ENCODE data around the gene PSME3. TPM values are rescaled to one million over a fixed set of nuclear protein-coding genes. Genes with fewer than 3 reads are reported as not detected.
A peak's percentile ranks its signal among the peaks of the same experiment; 100 is the strongest.

PSME3 gene
- total RNA-seq, 2 experiments from 2014 or later: 101 to 104 TPM

DNA sequence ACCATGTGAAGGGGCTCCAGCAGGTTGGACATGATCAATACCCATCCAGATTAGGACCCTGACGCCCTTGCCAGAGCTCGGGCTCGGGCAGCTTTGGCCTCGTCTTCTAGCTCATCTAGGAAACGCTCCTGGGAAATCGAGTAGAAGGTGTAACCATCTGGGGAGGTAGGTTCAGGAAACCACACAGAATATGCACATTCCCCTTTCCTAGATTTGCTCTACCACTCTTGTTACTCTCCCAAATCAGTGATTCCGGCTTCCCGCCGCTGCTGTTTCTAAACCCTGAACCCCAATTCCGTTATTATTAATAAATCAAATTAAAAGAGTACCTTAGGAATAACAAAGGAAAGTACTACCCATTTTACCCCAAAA is 35.2 kb upstream of the PSME3 start:
- no peaks in the 10 kb centered on the region for H3K9me3 Mint-ChIP-seq
- DNase-seq: no peak
- POLR2A ChIA-PET: interaction anchor here (0.7 to 2.5 kb wide), 5 partner anchors 11 to 326 kb away, joined by 3 to 9 read pairs (median 3); partner anchors contain the start of genes BECN1, BRCA1 and VPS25
- H3K4me1 Mint-ChIP-seq: peaks cover 24% of the 10 kb centered on the region
- peak overlapping the region; percentile 91 for H3K4me3 Mint-ChIP-seq
- CTCF ChIA-PET: interaction anchor here (0.7 to 1.3 kb wide), 4 partner anchors 24 to 200 kb away, joined by 3 to 5 read pairs (median 4); partner anchors contain the start of genes BECN1, RPL27 and VPS25
- H3K27me3 Mint-ChIP-seq: peaks cover 10% of the 10 kb centered on the region
- H3K27ac Mint-ChIP-seq: no peak overlapping the region
- H3K36me3 Mint-ChIP-seq (ENCODE audit: low read depth): peaks cover 9% of the 10 kb centered on the region

DNA sequence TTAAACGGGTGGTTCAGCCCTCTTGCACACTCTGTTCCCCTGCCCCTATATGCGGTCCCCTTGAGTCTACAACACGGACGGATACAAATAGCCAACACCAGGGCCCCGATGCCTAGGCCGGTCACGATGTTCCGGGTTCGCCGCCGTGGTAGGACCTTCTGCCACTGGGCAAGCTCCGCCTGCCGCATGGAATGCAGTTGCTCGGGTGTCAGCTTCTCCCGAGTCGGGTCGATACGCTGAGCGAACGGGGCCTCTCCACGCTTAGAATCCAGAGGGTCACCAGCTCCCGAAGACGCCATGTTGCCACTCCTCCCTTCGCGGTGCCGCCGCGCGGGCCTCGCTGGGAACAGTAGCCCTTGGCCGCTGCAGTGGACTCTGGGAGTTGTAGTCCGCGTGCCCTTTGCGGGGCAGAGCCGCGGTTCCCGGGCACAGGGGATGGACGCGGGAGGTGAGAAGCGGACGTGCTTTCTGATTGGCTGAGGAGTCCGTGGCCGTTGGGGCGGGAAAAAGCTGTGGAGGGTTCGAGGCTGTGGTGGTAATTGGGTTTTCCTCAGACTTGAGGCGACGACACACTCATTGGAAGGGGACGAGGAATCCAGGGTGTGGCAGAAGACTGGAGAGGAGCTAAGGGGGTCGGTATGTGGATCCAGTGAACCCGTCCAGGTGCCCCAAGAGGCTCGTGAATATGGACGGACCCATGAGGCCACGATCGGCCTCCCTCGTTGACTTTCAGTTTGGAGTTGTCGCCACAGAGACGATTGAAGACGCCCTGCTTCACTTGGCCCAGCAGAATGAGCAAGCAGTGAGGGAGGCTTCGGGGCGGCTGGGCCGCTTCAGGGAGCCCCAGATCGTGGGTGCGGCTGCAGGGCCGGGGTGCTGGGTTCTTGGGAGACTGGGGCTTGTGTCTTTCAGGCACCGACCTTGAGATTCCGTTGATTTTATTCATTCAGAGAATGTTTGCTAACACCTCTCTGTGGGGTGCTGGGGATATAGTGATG is 34.5 kb upstream of the PSME3 start, which contains the start of the genes CNTD1 and COA3:
CNTD1 (plus strand) TSS at position 479 of the 998 bp plus-strand sequence; CDS start at position 686, 207 bp downstream.
COA3 (minus strand) TSS at position 322 of the 998 bp plus-strand sequence; CDS start at position 299, 23 bp downstream.
- H3K36me3 Mint-ChIP-seq (ENCODE audit: low read depth): peaks cover 9% of the 10 kb centered on the region
- peaks cover 10% of the 10 kb centered on the region for H3K27me3 Mint-ChIP-seq
- CTCF ChIA-PET: interaction anchor here (0.6 to 1.3 kb wide), 5 partner anchors 23 to 416 kb away, joined by 3 to 5 read pairs (median 3); partner anchors contain the start of genes BECN1, RPL27 and VPS25
- peak within 1 kb of the TSS; percentile 38 for H3K27ac Mint-ChIP-seq
- H3K4me1 Mint-ChIP-seq: peaks cover 24% of the 10 kb centered on the region
- DNase-seq: peak; percentile 86
- POLR2A ChIA-PET: interaction anchor here (0.7 to 2.5 kb wide), 5 partner anchors 12 to 35 kb away, joined by 3 to 9 read pairs (median 3); partner anchors contain the start of genes BECN1 and VPS25
- no peaks in the 10 kb centered on the region for H3K9me3 Mint-ChIP-seq
- peak within 1 kb of the TSS; percentile 91 for H3K4me3 Mint-ChIP-seq

DNA sequence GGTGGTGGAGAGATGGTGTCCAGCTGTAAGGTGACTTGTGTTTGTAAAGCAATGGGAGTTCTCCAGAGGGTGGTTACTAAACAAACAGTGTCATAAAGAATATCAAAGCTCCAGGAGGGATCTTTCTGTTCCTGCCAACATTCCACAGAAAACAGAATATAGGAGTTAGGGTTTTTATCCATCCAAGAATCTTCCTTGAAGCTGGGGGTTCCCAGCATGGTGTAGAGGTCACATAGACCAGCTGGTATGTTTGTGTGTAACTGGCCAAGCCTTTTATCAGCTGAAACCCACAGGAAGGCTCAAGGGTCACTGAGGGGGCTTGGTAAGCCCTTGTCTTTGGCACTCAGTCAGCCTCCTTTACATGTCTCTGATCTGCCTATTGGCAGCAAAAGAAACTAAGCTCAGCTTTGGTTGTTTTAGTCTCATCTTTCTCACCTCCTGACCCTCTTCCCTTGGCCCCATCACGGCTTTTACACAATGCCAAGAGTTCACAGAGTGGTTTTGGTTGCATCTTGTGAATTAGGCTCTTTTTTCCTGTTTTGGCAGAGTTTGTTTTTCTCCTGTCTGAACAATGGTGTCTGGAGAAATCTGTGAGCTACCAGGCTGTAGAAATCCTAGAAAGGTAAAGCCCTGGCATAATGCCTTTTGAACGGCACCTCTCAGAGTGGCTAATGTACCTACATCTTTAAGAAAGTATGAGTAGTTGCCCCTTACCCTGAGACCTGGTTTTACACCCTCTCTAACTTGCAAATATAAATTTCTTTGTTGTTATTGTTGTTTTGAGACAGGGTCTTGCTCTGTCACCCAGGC is 29.9 kb upstream of the PSME3 start:
- Mint-ChIP-seq H3K36me3 (ENCODE audit: low read depth) (peaks cover 2% of the 10 kb centered on the region), H3K27ac (no peak overlapping the region), H3K9me3 (no peaks in the 10 kb centered on the region), H3K4me1 (peaks cover 6% of the 10 kb centered on the region), H3K4me3 (no peak overlapping the region), H3K27me3 (peaks cover 10% of the 10 kb centered on the region)
- DNase-seq: no peak
- ChIA-PET POLR2A (interaction anchor here (1.8 kb wide), 1 partner anchor 30 kb away, joined by 7 read pairs; the partner anchor contains the start of gene VPS25), CTCF (interaction anchor here (1.1 kb wide), 1 partner anchor 21 kb away, joined by 4 read pairs; the partner anchor contains the start of gene BECN1)

DNA sequence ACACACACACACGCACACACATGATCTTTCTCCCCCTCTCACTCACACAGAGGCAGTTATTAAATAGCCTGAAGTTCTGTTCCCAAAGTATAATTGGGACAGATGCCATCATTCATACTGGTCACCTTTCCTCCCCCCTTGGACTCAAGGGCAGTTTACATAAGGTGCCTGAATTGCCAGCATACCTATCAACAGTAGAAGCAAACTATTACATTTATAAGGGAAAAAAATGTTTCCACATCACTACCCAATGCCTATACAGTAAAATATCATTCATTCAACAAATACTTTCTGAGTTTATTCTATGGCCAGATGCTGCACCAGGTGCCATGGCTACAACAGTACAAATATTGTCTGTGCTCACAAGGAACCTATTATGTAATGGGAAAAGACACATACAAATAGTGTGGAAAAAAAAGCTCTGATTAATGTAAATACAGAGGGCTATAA is 28.3 kb upstream of the PSME3 start:
- H3K4me3 Mint-ChIP-seq: no peak overlapping the region
- no peak overlapping the region for H3K27ac Mint-ChIP-seq
- H3K9me3 Mint-ChIP-seq: no peaks in the 10 kb centered on the region
- no peak for DNase-seq
- H3K4me1 Mint-ChIP-seq: no peaks in the 10 kb centered on the region
- ChIA-PET CTCF (no interaction called here), POLR2A (interaction anchor here (1.0 kb wide), 1 partner anchor 19 kb away, joined by 3 read pairs; the partner anchor contains the start of gene BECN1)
- peaks cover 10% of the 10 kb centered on the region for H3K36me3 Mint-ChIP-seq (ENCODE audit: low read depth)
- peaks cover 10% of the 10 kb centered on the region for H3K27me3 Mint-ChIP-seq

DNA sequence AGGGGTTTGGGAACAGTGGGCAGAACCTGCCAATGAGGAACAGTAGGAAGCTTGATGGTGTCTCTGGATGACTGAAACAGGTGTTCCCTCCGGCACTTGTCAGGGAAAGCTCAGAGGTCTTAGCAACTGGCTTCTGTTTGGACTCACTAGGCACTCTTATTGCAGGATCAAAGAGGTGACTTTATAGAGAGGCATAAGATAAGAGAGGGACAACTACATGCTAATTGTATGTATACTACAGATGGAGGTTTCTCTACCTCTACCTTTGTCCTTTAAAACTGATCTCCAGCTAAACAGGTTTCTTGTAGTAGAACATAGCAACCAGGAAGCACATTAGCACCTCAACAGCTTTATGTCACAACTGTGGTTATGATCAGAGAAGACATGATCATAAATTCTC is 26.9 kb upstream of the PSME3 start:
- Mint-ChIP-seq H3K4me3 (no peak overlapping the region), H3K27ac (no peak overlapping the region), H3K9me3 (no peaks in the 10 kb centered on the region), H3K4me1 (no peaks in the 10 kb centered on the region), H3K36me3 (ENCODE audit: low read depth) (peaks cover 20% of the 10 kb centered on the region), H3K27me3 (peaks cover 5% of the 10 kb centered on the region)
- ChIA-PET POLR2A (interaction anchor here (0.7 to 0.8 kb wide), 2 partner anchors 8 to 365 kb away, joined by 3 read pairs; partner anchors contain the start of gene NBR1), CTCF (interaction anchor here (1.3 kb wide), 1 partner anchor 10 kb away, joined by 3 read pairs; no protein-coding TSS in a partner anchor)
- no peak for DNase-seq

DNA sequence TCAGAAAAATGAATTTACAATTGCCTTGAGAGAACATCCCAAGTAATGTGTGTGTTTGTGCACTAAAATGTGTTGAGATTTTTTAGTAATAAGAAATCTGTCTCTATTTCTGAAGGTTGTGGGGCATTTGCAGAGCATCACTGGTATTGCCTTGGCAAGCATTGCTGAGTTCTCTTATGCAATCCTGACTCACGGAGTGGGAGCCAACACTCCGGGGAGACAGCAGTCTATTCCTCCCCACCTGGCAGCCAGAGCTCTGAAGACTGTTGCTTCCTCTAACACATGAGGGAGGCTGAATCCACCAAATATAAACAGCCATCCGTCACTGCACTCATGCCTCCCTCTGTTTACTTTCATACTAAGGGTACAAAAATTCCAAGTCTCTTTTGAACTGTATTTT is 23.9 kb upstream of the PSME3 start:
- Mint-ChIP-seq H3K36me3 (ENCODE audit: low read depth) (peaks cover 37% of the 10 kb centered on the region), H3K9me3 (no peaks in the 10 kb centered on the region), H3K27me3 (no peaks in the 10 kb centered on the region), H3K4me1 (no peaks in the 10 kb centered on the region), H3K4me3 (no peak overlapping the region), H3K27ac (no peak overlapping the region)
- ChIA-PET POLR2A (interaction anchor here (0.7 kb wide), 1 partner anchor 15 kb away, joined by 3 read pairs; the partner anchor contains the start of gene BECN1), CTCF (interaction anchor here (1.0 to 1.1 kb wide), 2 partner anchors 11 to 46 kb away, joined by 3 to 4 read pairs; no protein-coding TSS in a partner anchor)
- DNase-seq: no peak

DNA sequence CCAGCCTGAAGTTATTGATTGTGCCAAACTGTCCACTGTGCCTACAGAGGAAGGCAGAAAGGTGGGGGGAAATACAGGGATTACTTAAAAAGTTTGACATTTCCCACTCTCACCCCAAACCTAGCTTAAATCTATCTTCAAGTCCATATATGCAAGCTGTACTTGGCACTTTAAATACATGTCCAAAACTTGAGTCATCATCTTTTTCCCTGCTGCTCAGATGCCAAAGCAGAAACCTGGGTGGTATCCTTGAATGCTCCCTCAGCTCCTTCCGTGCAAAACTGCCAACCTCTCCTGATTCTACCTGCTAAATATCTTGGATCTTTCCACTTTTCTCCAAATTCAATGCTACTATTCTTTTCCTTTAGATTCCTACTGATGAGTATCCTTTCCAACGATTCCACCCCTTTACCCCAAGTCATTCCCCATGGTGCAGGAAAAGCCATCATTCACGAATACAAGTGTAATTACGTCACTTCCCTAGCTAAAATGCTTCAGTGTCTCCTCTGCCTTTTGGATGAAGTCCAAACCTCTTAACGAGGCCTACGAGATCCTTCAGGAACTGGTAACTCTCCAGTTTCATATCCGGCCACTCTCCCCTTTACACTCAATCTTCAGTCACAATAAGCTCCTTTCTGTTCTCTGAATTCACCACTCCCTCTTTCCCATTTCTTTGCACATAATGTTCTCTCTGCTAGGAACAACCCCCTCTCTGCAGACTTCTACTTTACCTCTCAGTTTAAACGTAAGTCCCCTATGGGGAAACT is 18.4 kb upstream of the PSME3 start:
- no peak overlapping the region for H3K27ac Mint-ChIP-seq
- no peaks in the 10 kb centered on the region for H3K4me1 Mint-ChIP-seq
- POLR2A ChIA-PET: interaction anchor here (1.1 to 2.0 kb wide), 2 partner anchors 9 kb away, joined by 3 to 10 read pairs; partner anchors contain the start of gene BECN1
- H3K27me3 Mint-ChIP-seq: no peaks in the 10 kb centered on the region
- no peak overlapping the region for H3K4me3 Mint-ChIP-seq
- no peak for DNase-seq
- no peaks in the 10 kb centered on the region for H3K9me3 Mint-ChIP-seq
- CTCF ChIA-PET: interaction anchor here (0.5 to 1.3 kb wide), 2 partner anchors 9 to 433 kb away, joined by 3 to 8 read pairs; partner anchors contain the start of gene BECN1
- H3K36me3 Mint-ChIP-seq (ENCODE audit: low read depth): peaks cover 74% of the 10 kb centered on the region

DNA sequence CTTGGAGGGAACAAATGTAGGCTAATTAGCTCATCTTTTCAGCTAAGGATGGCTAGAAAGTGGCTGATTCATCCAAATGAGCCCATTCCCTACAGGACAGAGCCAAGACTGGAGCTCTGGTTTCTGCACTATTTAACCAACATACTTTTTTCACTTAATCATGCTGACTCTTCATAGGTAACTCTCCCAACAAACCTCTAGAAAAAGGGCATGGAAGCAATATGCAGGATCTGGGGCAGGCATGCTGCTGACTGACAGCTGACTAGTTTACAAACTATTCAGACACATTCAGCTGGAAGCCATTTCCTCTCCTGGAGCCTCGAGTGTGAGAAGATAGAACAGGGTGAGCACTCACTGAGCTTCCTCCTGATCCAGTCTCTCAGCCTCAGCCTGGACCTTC is 15.3 kb upstream of the PSME3 start:
- DNase-seq: no peak
- Mint-ChIP-seq H3K4me1 (peaks cover 22% of the 10 kb centered on the region), H3K9me3 (no peaks in the 10 kb centered on the region), H3K36me3 (ENCODE audit: low read depth) (peaks cover 79% of the 10 kb centered on the region), H3K4me3 (no peak overlapping the region), H3K27ac (no peak overlapping the region), H3K27me3 (no peaks in the 10 kb centered on the region)
- ChIA-PET CTCF (no interaction called here), POLR2A (interaction anchor here (0.6 to 1.5 kb wide), 2 partner anchors 16 to 44 kb away, joined by 3 to 4 read pairs; partner anchors contain the start of gene VPS25)

DNA sequence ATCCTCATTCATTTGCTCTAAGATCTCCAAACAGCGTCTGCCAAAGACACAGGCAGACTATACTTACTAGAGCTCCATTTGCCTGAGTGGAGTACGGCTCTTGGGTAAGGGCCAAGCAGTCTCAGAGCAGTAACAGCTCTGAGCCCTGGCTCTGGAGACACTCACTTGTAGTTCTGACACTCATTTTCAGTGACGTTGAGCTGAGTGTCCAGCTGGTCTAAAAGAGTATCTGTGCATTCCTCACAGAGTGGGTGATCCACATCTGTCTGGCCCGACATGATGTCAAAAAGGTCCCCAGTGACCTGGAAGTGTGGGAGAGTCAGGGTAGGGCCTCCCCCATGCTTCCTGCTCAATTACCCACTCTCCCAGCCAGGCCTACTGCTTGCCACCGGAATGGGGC is 14.8 kb upstream of the PSME3 start:
- ChIA-PET CTCF (interaction anchor here (0.6 kb wide), 1 partner anchor 253 kb away, joined by 3 read pairs; no protein-coding TSS in a partner anchor), POLR2A (interaction anchor here (1.5 kb wide), 1 partner anchor 45 kb away, joined by 4 read pairs; the partner anchor contains the start of gene VPS25)
- no peak overlapping the region for H3K27ac Mint-ChIP-seq
- H3K4me1 Mint-ChIP-seq: peaks cover 24% of the 10 kb centered on the region
- no peak for DNase-seq
- H3K9me3 Mint-ChIP-seq: no peaks in the 10 kb centered on the region
- no peak overlapping the region for H3K4me3 Mint-ChIP-seq
- peaks cover 78% of the 10 kb centered on the region for H3K36me3 Mint-ChIP-seq (ENCODE audit: low read depth)
- no peaks in the 10 kb centered on the region for H3K27me3 Mint-ChIP-seq

DNA sequence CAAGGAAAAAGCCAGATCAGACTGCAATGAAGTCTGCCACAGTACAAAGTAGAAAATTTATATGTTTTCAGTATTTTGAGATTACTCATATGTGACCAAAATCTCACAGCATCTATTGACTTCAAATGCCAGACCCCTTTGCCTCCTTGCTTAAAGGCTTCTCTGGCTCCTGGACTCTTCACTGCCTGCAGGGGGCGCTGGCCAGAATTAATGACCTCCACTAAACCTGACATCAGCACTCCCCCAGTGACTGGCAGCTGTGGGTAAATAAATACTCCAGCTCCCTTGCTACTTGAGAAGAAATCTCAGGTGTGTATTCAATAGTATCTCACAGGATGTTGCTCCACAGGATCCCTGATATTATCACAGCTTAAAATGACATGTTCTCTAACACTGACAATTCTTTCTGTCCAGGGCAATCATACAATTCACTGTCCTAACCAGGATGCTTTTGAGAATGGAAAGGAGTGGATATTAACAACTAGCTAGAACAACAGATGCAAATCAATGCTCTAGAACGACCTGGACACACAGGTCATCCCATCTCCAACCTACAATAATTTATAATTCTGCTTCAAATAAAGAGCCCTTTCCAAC is 13.2 kb upstream of the PSME3 start:
- peak; percentile 74 for DNase-seq
- Mint-ChIP-seq H3K27me3 (no peaks in the 10 kb centered on the region), H3K4me3 (no peak overlapping the region), H3K36me3 (ENCODE audit: low read depth) (peaks cover 71% of the 10 kb centered on the region), H3K9me3 (no peaks in the 10 kb centered on the region), H3K27ac (no peak overlapping the region), H3K4me1 (peaks cover 36% of the 10 kb centered on the region)
- ChIA-PET CTCF (interaction anchor here (0.6 to 5.7 kb wide), 9 partner anchors 10 to 242 kb away, joined by 3 to 48 read pairs (median 3); partner anchors contain the start of genes PSMC3IP, PSME3, RPL27 and VPS25), POLR2A (interaction anchor here (1.4 kb wide), 1 partner anchor 13 kb away, joined by 5 read pairs; the partner anchor contains the start of gene PSME3)

DNA sequence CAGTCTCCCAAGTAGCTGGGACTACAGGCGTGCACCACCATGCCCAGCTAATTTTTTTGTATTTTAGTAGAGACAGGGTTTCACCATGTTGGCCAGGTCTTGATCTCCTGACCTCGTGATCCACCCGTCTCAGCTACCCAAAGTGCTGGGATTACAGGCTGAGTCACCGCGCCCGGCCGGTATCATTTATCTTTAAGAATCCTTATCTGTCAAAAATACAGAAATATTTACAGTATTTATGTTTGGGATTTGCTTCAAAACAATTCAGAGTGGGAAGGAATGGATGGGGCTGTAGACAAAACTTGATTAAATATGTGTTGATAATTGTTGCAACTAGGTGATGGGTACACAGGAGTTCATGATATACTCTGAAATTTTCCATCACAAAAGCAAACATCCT is 12.0 kb upstream of the PSME3 start:
- H3K36me3 Mint-ChIP-seq (ENCODE audit: low read depth): peaks cover 61% of the 10 kb centered on the region
- DNase-seq: no peak
- no peaks in the 10 kb centered on the region for H3K9me3 Mint-ChIP-seq
- ChIA-PET CTCF (interaction anchor here (0.9 to 5.7 kb wide), 7 partner anchors 11 to 243 kb away, joined by 3 to 48 read pairs (median 5); partner anchors contain the start of genes CNTD1, COA3, PSMC3IP and PSME3), POLR2A (interaction anchor here (0.6 to 4.0 kb wide), 2 partner anchors 48 to 117 kb away, joined by 4 to 30 read pairs; partner anchors contain the start of gene VPS25)
- H3K4me1 Mint-ChIP-seq: peaks cover 38% of the 10 kb centered on the region
- no peaks in the 10 kb centered on the region for H3K27me3 Mint-ChIP-seq
- H3K4me3 Mint-ChIP-seq: no peak overlapping the region
- H3K27ac Mint-ChIP-seq: peak overlapping the region; percentile 2
